Left lung (tissue), 10 donors: ENCODE data around the gene FKBP8. TPM values are rescaled to one million over a fixed set of nuclear protein-coding genes. Genes with fewer than 3 reads are reported as not detected.

ENCODE experiments used
- ATAC-seq: fragments of 200-7000 bp; cut with Tn5 transposase; one replicate; pipeline ENCODE4 v1.9.1; 2020; ENCODE audit warnings: moderate library complexity
- DNase-seq, 4 donors: peaks; one replicate each; pipeline ENCODE4 v3.0.0-alpha.2; 2013 to 2020
- H3K27ac ChIP-seq, 2 donors: fragments of 200-600 bp; sonication (generic) in 1 of 2; one replicate each; pipeline versions ENCODE4 v1.5.0 to v1.8.0; 2020 to 2021
- H3K27me3 ChIP-seq, 2 donors: fragments of 200-600 bp; sonication (generic) in 1 of 2; one replicate each; pipeline versions ENCODE4 v1.5.0 to v1.8.0; 2020 to 2021
- H3K36me3 ChIP-seq, 2 donors: fragments of 200-600 bp; sonication (generic) in 1 of 2; one replicate each; pipeline versions ENCODE4 v1.5.0 to v1.8.0; 2020 to 2021
- H3K4me1 ChIP-seq, 2 donors: fragments of 200-600 bp; one replicate each; pipeline ENCODE4 v1.8.0; 2021
- H3K4me3 ChIP-seq, 2 donors: fragments of 200-600 bp; sonication (generic) in 1 of 2; one replicate each; pipeline versions ENCODE4 v1.5.0 to v1.8.0; 2020 to 2021; ENCODE audit warnings: mild to moderate bottlenecking in 1 of 2
- H3K9me3 ChIP-seq, 2 donors: fragments of 200-600 bp; sonication (generic) in 1 of 2; one replicate each; pipeline versions ENCODE4 v1.5.0 to v1.8.0; 2020 to 2021
- intact Hi-C, 2 donors: fragments of 100-400 bp; cut with DNase I; formaldehyde crosslinking; loops; one replicate each; pipeline versions ENCODE4 v1.11.2 to v1.14.2; 2022
- polyA plus RNA-seq, 6 donors: library from polyadenylated mRNA; unstranded; fragments of 120-200 nt; gene quantifications; one replicate each; pipeline ENCODE4 v1.2.1, GENCODE V29; 2013; ENCODE audit not compliant: insufficient read length in 6 of 6
- total RNA-seq, 2 donors: library from RNA; stranded (reverse); fragmentation: NEBNext Ultra II Directional; extraction: Animal tissue kit (Norgen Biotek cat#: 25700); gene quantifications; one replicate each; pipeline ENCODE4 v1.2.1, GENCODE V29; 2021
- TF ChIP-seq, protein P1 (sequence below), 2 donors: fragments of 200-600 bp; sonication (generic) in 1 of 2; IDR thresholded peaks; one replicate each; pipeline versions ENCODE4 v1.5.0 to v1.8.0; 2021; ENCODE audit warnings: antibody characterized with exemption in 2 of 2
- donor health status: DM: no; HTN: yes; CAD: no.
- donor health status: DM: no; HTN: no; CAD: no.

Gene FKBP8
- total and polyA plus RNA-seq, 8 donors: 176 to 232 (median 214) TPM

DNA sequence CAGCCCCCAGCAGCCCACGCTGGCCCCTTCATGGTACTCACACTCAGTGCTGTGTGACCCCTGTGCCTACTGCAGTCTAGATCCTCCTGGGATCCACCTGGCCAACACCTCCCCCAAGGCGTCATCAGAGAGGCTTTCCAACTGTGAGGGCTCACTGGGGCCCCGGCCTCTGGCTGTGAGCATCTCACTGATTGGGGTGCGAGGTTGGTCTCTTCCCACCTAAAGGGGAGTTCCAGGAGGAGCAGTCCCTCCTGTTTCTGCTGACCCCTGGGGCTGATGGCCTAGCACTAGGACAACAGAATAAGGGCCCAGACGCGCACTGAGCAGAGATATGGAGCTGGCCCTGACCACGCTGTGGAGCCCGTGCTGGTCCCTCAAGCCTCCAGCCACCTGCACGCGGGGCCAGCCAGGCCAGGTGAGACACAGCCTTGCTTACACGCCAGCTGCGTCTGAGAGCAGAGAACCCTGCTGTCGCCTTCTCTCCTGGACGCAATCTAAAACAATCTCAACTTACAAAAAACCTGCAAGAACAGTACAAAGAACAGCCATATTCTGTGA lies 53.7 kb downstream of the FKBP8 start:
- DNase-seq (no peak), ATAC-seq (no peak)
- Histone ChIP-seq H3K4me3 (no peak overlapping the region), H3K36me3 (no peaks in the 10 kb centered on the region), H3K9me3 (no peaks in the 10 kb centered on the region), H3K4me1 (peaks cover 24 to 80% of the 10 kb centered on the region in 2 donors), H3K27me3 (no peaks in the 10 kb centered on the region), H3K27ac (peak overlapping the region in 1 of 2 donors; percentile 7)
- TF ChIP-seq, protein P1, sequence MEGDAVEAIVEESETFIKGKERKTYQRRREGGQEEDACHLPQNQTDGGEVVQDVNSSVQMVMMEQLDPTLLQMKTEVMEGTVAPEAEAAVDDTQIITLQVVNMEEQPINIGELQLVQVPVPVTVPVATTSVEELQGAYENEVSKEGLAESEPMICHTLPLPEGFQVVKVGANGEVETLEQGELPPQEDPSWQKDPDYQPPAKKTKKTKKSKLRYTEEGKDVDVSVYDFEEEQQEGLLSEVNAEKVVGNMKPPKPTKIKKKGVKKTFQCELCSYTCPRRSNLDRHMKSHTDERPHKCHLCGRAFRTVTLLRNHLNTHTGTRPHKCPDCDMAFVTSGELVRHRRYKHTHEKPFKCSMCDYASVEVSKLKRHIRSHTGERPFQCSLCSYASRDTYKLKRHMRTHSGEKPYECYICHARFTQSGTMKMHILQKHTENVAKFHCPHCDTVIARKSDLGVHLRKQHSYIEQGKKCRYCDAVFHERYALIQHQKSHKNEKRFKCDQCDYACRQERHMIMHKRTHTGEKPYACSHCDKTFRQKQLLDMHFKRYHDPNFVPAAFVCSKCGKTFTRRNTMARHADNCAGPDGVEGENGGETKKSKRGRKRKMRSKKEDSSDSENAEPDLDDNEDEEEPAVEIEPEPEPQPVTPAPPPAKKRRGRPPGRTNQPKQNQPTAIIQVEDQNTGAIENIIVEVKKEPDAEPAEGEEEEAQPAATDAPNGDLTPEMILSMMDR (IDR thresholded peaks at IDR 0.05): no peak
- intact Hi-C loops: no loop called here

DNA sequence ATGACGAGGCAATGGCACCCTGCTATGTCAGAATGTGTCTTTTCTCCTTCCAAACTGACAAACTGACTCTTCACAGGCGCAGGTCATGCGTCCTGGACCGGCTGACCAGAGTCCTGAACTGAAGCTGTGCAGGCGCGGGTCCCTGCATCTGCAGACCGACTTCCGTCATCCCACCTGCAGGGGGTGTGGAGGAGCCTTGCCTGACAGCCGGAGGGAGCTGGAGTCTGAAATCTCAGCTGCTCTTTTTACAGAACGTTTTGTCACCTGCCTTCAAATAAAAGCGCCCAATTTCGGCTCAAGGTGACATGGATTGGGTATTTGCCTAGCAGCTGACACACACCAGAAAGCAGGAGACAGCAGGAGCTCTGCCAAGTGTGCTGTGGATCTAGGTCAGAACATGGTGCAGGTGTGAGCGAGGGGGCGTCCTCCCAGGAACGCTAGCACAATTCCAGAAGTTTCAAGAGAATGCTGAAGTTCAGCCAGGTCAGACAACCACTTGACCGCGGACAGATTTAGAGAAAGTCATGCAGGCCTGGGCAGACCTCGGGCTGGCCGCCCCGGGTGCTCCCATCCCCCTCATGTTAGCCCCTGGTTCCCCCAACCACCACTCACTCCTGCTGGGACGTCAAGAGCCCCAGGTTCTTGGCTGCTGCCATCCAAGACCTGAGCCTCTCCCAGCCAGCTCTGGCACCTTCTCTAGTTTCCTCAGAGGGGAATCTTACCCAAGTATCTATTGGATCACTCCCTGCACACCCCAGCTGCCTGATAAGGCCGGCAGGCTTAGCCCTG lies 54.3 kb downstream of the FKBP8 start:
- Histone ChIP-seq H3K36me3 (no peaks in the 10 kb centered on the region), H3K4me3 (no peak overlapping the region), H3K27ac (peak overlapping the region in 1 of 2 donors; percentile 7), H3K27me3 (no peaks in the 10 kb centered on the region), H3K9me3 (no peaks in the 10 kb centered on the region), H3K4me1 (peaks cover 21 to 80% of the 10 kb centered on the region in 2 donors)
- no peak for DNase-seq
- intact Hi-C loops: no loop called here
- ATAC-seq: peak; percentile 51
- TF ChIP-seq, protein P1 (IDR thresholded peaks at IDR 0.05): no peak

DNA sequence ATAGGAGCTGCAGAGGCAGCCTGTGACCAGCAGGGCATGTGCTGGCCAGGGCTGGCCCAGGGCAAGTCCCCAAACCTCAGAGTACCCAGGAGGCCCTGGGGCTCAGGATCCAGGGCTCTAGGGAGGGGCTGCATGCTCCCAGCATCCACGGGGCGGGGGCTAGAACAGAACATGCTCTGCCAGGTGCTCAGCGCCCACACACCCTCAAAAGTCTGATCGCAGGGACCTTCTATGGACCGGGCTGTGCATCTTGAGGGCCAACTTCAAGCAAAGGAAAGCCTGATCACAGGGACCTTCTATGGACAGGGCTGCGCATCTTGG lies 55.0 kb downstream of the FKBP8 start:
- intact Hi-C loops: no loop called here
- H3K4me3 ChIP-seq: no peak overlapping the region
- H3K36me3 ChIP-seq: no peaks in the 10 kb centered on the region
- no peaks in the 10 kb centered on the region for H3K9me3 ChIP-seq
- DNase-seq: no peak
- TF ChIP-seq, protein P1 (IDR thresholded peaks at IDR 0.05): peak in 1 of 2 donors; percentile 24
- peaks cover 21 to 80% of the 10 kb centered on the region in 2 donors for H3K4me1 ChIP-seq
- no peak overlapping the region for H3K27ac ChIP-seq
- no peaks in the 10 kb centered on the region for H3K27me3 ChIP-seq
- ATAC-seq: peak; percentile 35

DNA sequence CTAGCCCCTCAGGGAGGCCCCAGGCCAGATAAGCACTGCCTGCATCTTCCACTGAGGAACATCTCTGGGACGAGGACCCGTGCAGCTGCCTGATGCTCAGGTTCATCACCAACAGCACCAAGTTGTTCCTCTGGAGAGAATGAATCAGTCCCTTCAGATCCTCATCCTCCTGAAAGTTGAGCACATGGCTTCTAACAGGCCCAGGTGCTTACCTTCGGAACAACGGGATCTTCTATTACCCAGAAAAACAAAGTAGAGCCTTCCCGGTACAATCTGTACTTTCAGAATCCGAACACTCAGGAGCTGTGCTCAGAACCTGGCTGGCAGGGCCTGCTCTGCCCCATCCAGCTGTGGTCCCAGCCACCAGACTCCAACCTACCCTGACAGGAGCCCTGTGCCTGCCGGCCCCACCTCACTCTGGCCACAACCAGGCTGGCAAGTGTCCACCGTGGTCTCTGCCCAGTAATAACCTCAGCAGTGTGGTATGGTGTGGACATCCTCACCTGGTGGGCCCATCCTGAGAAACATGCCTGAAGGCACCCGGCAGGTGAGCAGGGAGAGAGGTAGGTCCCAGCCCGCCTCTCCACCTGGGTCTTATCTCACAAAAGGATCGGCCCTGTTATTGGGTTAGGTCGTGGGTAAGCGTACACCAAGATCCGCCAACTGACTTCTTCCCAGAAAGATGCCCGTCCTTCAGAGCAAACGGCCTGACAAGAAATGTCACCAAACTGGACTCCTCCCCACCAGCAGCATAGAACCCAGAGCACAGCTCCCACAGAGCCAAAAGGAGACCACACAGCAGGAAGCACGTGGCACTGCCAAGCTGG lies 55.6 kb downstream of the FKBP8 start:
- intact Hi-C loops: no loop called here

More for the DNA sequence above, 55.6 kb downstream of the FKBP8 start:
- H3K4me1 ChIP-seq: peaks cover 21 to 80% of the 10 kb centered on the region in 2 donors
- no peak overlapping the region for H3K4me3 ChIP-seq
- no peaks in the 10 kb centered on the region for H3K27me3 ChIP-seq
- TF ChIP-seq, protein P1 (IDR thresholded peaks at IDR 0.05): no peak
- H3K9me3 ChIP-seq: no peaks in the 10 kb centered on the region
- no peak for ATAC-seq
- no peak overlapping the region for H3K27ac ChIP-seq
- no peaks in the 10 kb centered on the region for H3K36me3 ChIP-seq
- no peak for DNase-seq
